ENCODE measurements around the gene HNRNPF. TPM values are rescaled to one million over a fixed set of nuclear protein-coding genes. Genes with fewer than 3 reads are reported as not detected.

The HNRNPF gene
- total RNA-seq, 1 experiment from 2014 or later, result 333 TPM

- RAD21 ChIA-PET (ENCODE audit: low non-redundant PET in 1 of 2, low total read pairs in 2 of 2, uncharacterized antibody in 2 of 2, unreplicated experiment in 2 of 2), result no interaction called here
- Histone ChIP-seq H3K9me2 (ENCODE audit: insufficient read depth) (no peaks in the 10 kb centered on the region), H3K27ac (ENCODE audit: low read depth, low read length) (no peak overlapping the region), H3K4me1 (ENCODE audit: control insufficient read depth in 1 of 2, insufficient read depth in 2 of 2, low read length in 2 of 2) (peaks cover 10 to 28% of the 10 kb centered on the region in 2 experiments), H3K4me3 (replicated peaks in 1 of 2; ENCODE audit: low read depth in 1 of 2, low read length in 2 of 2) (no peak overlapping the region), H3K4me2 (ENCODE audit: low read length) (no peak overlapping the region), H3K27me3 (ENCODE audit: insufficient read depth, low read length) (no peaks in the 10 kb centered on the region), H3K36me3 (ENCODE audit: control insufficient read depth in 1 of 2, insufficient read depth in 2 of 2, low read length in 2 of 2) (no peaks in the 10 kb centered on the region), H3K79me2 (ENCODE audit: insufficient read depth, low read length) (no peaks in the 10 kb centered on the region), H4K20me1 (ENCODE audit: insufficient read depth) (no peaks in the 10 kb centered on the region), H3K9me3 (ENCODE audit: control insufficient read depth in 1 of 2, insufficient read depth in 1 of 2, low read depth in 1 of 2, low read length in 2 of 2) (no peaks in the 10 kb centered on the region), H2AFZ (ENCODE audit: low read depth, low read length, poor library complexity, severe bottlenecking) (no peak overlapping the region), H3K9ac (ENCODE audit: low read length) (no peak overlapping the region)
- TF ChIP-seq ATF3 (IDR thresholded peaks at IDR 0.05) (no peak), JUND (IDR thresholded peaks at IDR 0.05) (no peak), SRF (IDR thresholded peaks at IDR 0.05; ENCODE audit: low read depth) (no peak), CBX3 (IDR thresholded peaks at IDR 0.05; ENCODE audit: low read depth) (no peak), EGR1 (IDR thresholded peaks at IDR 0.05; ENCODE audit: low read depth) (no peak), ZBTB33 (IDR thresholded peaks at IDR 0.05; ENCODE audit: extremely low read depth, insufficient replicate concordance, low read length) (no peak), EZH2phosphoT487 (IDR thresholded peaks at IDR 0.05; ENCODE audit: borderline replicate concordance) (no peak)
- ATAC-seq (no peak), DNase-seq (ENCODE audit: low read depth, low spot score) (no peak)
- CTCF ChIA-PET, result no interaction called here
- BruUV-seq (replicated peaks), result no TSS peak
- POLR2A ChIA-PET, result no interaction called here
- intact Hi-C loops (cut with micrococcal nuclease), result no loop called here
Measured at GRCh38 chr10:43336641-43337318, 72.2 kb downstream of the HNRNPF start.

GRCh38 chr10:43336061-43336460, 72.9 kb downstream of the HNRNPF start:
- H3K9ac ChIP-seq (ENCODE audit: low read length), result no peak overlapping the region
- H3K4me3 ChIP-seq (replicated peaks in 1 of 2; ENCODE audit: low read depth in 1 of 2, low read length in 2 of 2), result no peak overlapping the region
- BruUV-seq (replicated peaks), result no TSS peak
- ChIA-PET CTCF (no interaction called here), RAD21 (ENCODE audit: low non-redundant PET in 1 of 2, low total read pairs in 2 of 2, uncharacterized antibody in 2 of 2, unreplicated experiment in 2 of 2) (no interaction called here), POLR2A (no interaction called here)
- H3K4me1 ChIP-seq (ENCODE audit: control insufficient read depth in 1 of 2, insufficient read depth in 2 of 2, low read length in 2 of 2), result peaks cover 9 to 22% of the 10 kb centered on the region in 2 experiments
- no peak overlapping the region for H3K27ac ChIP-seq (ENCODE audit: low read depth, low read length)
- H4K20me1 ChIP-seq (ENCODE audit: insufficient read depth), result no peaks in the 10 kb centered on the region
- no peak overlapping the region for H2AFZ ChIP-seq (ENCODE audit: low read depth, low read length, poor library complexity, severe bottlenecking)
- H3K36me3 ChIP-seq (ENCODE audit: control insufficient read depth in 1 of 2, insufficient read depth in 2 of 2, low read length in 2 of 2), result no peaks in the 10 kb centered on the region
- no peak overlapping the region for H3K4me2 ChIP-seq (ENCODE audit: low read length)
- no peaks in the 10 kb centered on the region for H3K27me3 ChIP-seq (ENCODE audit: insufficient read depth, low read length)
- H3K9me2 ChIP-seq (ENCODE audit: insufficient read depth), result no peaks in the 10 kb centered on the region
- intact Hi-C loops (cut with micrococcal nuclease), result no loop called here
- no peak for ATAC-seq
- TF ChIP-seq CEBPB (IDR thresholded peaks at IDR 0.05; ENCODE audit: low read depth), result no peak
- no peaks in the 10 kb centered on the region for H3K9me3 ChIP-seq (ENCODE audit: control insufficient read depth in 1 of 2, insufficient read depth in 1 of 2, low read depth in 1 of 2, low read length in 2 of 2)
- no peak for DNase-seq (ENCODE audit: low read depth, low spot score)
- H3K79me2 ChIP-seq (ENCODE audit: insufficient read depth, low read length), result no peaks in the 10 kb centered on the region

Other genes with a start within 250 kb of the HNRNPF start
- gene RASGEF1A, start 142.1 kb downstream of the HNRNPF start, total RNA-seq (2021; ENCODE audit: unreplicated experiment), result 19.3 TPM
- 0.71 TPM for gene FXYD4, start 37.5 kb downstream of the HNRNPF start, total RNA-seq (2021; ENCODE audit: unreplicated experiment)
- 4.0 TPM for gene ZNF487, start 27.9 kb upstream of the HNRNPF start, total RNA-seq (2021; ENCODE audit: unreplicated experiment)
- gene ZNF239, start 165.4 kb upstream of the HNRNPF start, total RNA-seq (2021; ENCODE audit: unreplicated experiment), result 4.4 TPM
- gene ZNF485, start 197.3 kb upstream of the HNRNPF start, total RNA-seq (2021; ENCODE audit: unreplicated experiment), result 5.8 TPM
- gene ZNF32, start 239.7 kb upstream of the HNRNPF start, total RNA-seq (2021; ENCODE audit: unreplicated experiment), result 10.3 TPM